Type B pancreatic cell (in vitro differentiated cells): ENCODE data around the gene GPER1. TPM values are rescaled to one million over a fixed set of nuclear protein-coding genes. Genes with fewer than 3 reads are reported as not detected.

ENCODE experiments used
- DNase-seq: peaks from one replicate; pipeline ENCODE4 v3.0.0; 2021; ENCODE audit warnings: mixed read lengths; ENCODE audit not compliant: unreplicated experiment; ENCODE audit errors: extremely low spot score
- H3K27ac Mint-ChIP-seq: 2 replicates; pipeline ENCODE4 v1.8.0; 2021; ENCODE audit warnings: mild to moderate bottlenecking, mixed read lengths
- H3K27me3 Mint-ChIP-seq: 2 replicates; pipeline ENCODE4 v1.8.0; 2021; ENCODE audit warnings: mixed read lengths
- H3K36me3 Mint-ChIP-seq: 2 replicates; pipeline ENCODE4 v1.8.0; 2021; ENCODE audit warnings: mixed read lengths
- H3K4me1 Mint-ChIP-seq: one replicate; pipeline ENCODE4 v1.8.0; 2021; ENCODE audit warnings: mixed read lengths; ENCODE audit not compliant: unreplicated experiment
- H3K4me3 Mint-ChIP-seq: 2 replicates; pipeline ENCODE4 v1.8.0; 2021; ENCODE audit warnings: mild to moderate bottlenecking, mixed read lengths
- H3K9me3 Mint-ChIP-seq: 2 replicates; pipeline ENCODE4 v1.8.0; 2021; ENCODE audit warnings: mixed read lengths
- total RNA-seq: library from RNA; stranded (reverse); gene quantifications from 2 replicates; pipeline ENCODE4 v1.2.1, GENCODE V29; 2021; ENCODE audit warnings: low replicate concordance
- TF ChIP-seq, protein P1 (sequence below): fragments of 200-600 bp; sonication (generic); conservative IDR thresholded peaks from 2 replicates; pipeline ENCODE4 v1.5.0; 2021; ENCODE audit warnings: antibody characterized with exemption, mild to moderate bottlenecking

GPER1 gene
- total RNA-seq, 1 donor from 2014 or later: 5.0 TPM

GRCh38 chr7:1043552-1044188, 44.2 kb upstream of the GPER1 start:
- Mint-ChIP-seq H3K9me3 (no peaks in the 10 kb centered on the region), H3K4me1 (peaks cover 60% of the 10 kb centered on the region), H3K36me3 (no peaks in the 10 kb centered on the region), H3K27ac (peak overlapping the region; percentile 92), H3K4me3 (peak overlapping the region; percentile 83), H3K27me3 (no peaks in the 10 kb centered on the region)
- no peak for DNase-seq
- TF ChIP-seq, protein P1, sequence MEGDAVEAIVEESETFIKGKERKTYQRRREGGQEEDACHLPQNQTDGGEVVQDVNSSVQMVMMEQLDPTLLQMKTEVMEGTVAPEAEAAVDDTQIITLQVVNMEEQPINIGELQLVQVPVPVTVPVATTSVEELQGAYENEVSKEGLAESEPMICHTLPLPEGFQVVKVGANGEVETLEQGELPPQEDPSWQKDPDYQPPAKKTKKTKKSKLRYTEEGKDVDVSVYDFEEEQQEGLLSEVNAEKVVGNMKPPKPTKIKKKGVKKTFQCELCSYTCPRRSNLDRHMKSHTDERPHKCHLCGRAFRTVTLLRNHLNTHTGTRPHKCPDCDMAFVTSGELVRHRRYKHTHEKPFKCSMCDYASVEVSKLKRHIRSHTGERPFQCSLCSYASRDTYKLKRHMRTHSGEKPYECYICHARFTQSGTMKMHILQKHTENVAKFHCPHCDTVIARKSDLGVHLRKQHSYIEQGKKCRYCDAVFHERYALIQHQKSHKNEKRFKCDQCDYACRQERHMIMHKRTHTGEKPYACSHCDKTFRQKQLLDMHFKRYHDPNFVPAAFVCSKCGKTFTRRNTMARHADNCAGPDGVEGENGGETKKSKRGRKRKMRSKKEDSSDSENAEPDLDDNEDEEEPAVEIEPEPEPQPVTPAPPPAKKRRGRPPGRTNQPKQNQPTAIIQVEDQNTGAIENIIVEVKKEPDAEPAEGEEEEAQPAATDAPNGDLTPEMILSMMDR: no peak

DNA sequence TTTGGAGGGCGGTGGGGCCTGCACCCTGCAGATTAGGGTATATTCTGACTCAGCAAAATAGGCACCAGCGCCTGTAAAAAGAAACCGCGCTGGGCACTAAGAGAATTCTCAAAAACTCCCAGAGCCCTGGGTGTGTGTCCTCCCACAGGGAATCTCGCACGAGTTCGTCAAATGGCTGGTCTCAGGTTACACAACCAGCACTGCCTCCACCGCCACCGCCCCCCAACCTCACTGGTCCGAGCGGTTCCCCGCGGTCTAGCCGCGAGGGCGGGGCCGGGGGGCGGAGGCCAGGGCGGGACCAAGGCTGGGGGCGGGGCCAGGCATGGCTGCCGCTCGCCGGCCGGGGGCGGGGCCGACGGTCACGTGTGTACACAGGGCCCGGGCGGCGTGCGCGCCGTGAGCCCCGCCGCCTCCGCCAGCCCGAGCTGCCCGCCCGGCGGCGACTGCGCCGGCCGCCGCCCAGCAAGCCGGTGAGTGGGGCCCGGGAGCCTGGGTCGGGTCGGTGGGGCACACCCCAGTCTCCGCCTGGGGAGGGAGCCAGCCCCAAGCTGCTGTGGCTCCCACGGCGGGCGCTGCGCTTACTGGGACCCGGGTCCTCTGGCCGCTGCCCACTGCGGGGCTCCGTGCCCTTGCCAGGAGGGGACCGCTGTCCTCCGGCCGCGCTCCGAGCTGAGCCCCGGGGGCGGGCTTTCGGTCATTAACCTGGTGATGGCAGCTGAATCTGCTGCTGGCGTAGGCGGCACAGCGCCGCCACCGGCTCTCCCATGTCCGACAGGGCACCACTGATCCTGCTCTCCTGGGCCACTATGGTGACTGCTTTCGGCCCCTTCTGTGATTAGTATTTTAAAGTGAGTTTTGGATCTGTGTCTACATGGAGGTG, 43.5 kb upstream of the GPER1 start, which contains the start of gene GPR146:
TSS of gene GPR146 (plus strand) at position 358 of the 880 bp plus-strand sequence. CDS start 12,970 bp downstream, outside the sequence.
- H3K9me3 Mint-ChIP-seq: no peaks in the 10 kb centered on the region
- H3K4me3 Mint-ChIP-seq: peak within 1 kb of the TSS; percentile 91
- no peaks in the 10 kb centered on the region for H3K36me3 Mint-ChIP-seq
- H3K4me1 Mint-ChIP-seq: peaks cover 60% of the 10 kb centered on the region
- H3K27ac Mint-ChIP-seq: peak within 1 kb of the TSS; percentile 92
- TF ChIP-seq, protein P1: peak; percentile 70
- H3K27me3 Mint-ChIP-seq: no peaks in the 10 kb centered on the region
- peak; percentile 99 for DNase-seq

GRCh38 chr7:1045069-1046063, 42.5 kb upstream of the GPER1 start:
- Mint-ChIP-seq H3K27me3 (no peaks in the 10 kb centered on the region), H3K36me3 (no peaks in the 10 kb centered on the region), H3K4me1 (peaks cover 58% of the 10 kb centered on the region), H3K27ac (peak overlapping the region; percentile 87), H3K9me3 (no peaks in the 10 kb centered on the region), H3K4me3 (peak overlapping the region; percentile 91)
- TF ChIP-seq, protein P1: no peak
- no peak for DNase-seq

GRCh38 chr7:1046722-1047679, 40.9 kb upstream of the GPER1 start:
- H3K9me3 Mint-ChIP-seq: no peaks in the 10 kb centered on the region
- peak overlapping the region; percentile 23 for H3K27ac Mint-ChIP-seq
- H3K4me1 Mint-ChIP-seq: peaks cover 48% of the 10 kb centered on the region
- H3K36me3 Mint-ChIP-seq: no peaks in the 10 kb centered on the region
- no peak for DNase-seq
- H3K27me3 Mint-ChIP-seq: no peaks in the 10 kb centered on the region
- H3K4me3 Mint-ChIP-seq: peak overlapping the region; percentile 91
- TF ChIP-seq, protein P1: no peak
